ENCODE data around the gene DOCK4. TPM values are rescaled to one million over a fixed set of nuclear protein-coding genes. Genes with fewer than 3 reads are reported as not detected.

DOCK4 gene
- total and polyA plus RNA-seq, 4 donors = 2.9 to 94.3 (median 20.0) TPM

- no peak overlapping the region for H3K27ac ChIP-seq (ENCODE audit: low read depth in 1 of 2, low read length in 2 of 2)
- ATAC-seq (ENCODE audit: low FRiP score) (no peak), DNase-seq (no peak)
- no peaks in the 10 kb centered on the region for H3K9me3 ChIP-seq (ENCODE audit: control insufficient read depth, low read length)
- 92 to 100% methylated on average over 1 of the region's 1 CpG for WGBS, 2 donors
- H3K27me3 ChIP-seq (ENCODE audit: control insufficient read depth in 1 of 2, insufficient read depth in 2 of 2, low read length in 1 of 2) = no peaks in the 10 kb centered on the region
- peaks cover 0 to 4% of the 10 kb centered on the region in 2 donors for H3K36me3 ChIP-seq (ENCODE audit: control insufficient read depth in 1 of 2, insufficient read depth in 2 of 2, low read length in 1 of 2)
- H3K4me3 ChIP-seq (ENCODE audit: low read length in 2 of 2) = no peak overlapping the region
- intact Hi-C loops (cut with DNase I) = no loop called here
- H3K4me1 ChIP-seq (ENCODE audit: control insufficient read depth in 1 of 2, insufficient read depth in 2 of 2, low read length in 2 of 2) = no peaks in the 10 kb centered on the region
Observed at GRCh38 chr7:111903016-111903415, 303.2 kb downstream of the DOCK4 start.

DNA sequence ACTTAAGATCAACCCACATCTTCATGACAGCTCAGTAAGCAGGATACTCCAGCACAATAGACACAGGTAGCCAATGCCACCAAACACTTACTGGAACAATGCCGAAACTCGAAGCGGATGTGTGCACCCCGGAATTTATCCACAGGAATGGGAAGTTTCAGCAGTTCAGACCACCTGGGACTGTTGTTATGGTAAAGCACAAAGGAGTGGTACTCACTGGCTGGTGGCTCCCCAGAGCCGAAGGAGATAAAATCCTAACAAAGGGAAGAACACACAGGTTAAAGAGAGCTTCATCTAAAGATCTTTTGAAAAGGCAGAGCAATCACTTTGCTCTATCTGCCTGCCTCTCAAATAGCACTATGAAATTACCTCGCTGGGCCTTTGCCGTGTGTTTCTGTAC lies 305.9 kb downstream of the DOCK4 start:
- Histone ChIP-seq H3K4me1 (ENCODE audit: control insufficient read depth in 1 of 2, insufficient read depth in 2 of 2, low read length in 2 of 2) (no peaks in the 10 kb centered on the region), H3K36me3 (ENCODE audit: control insufficient read depth in 1 of 2, insufficient read depth in 2 of 2, low read length in 1 of 2) (peaks cover 0 to 6% of the 10 kb centered on the region in 2 donors), H3K4me3 (ENCODE audit: low read length in 2 of 2) (no peak overlapping the region), H3K27me3 (ENCODE audit: control insufficient read depth in 1 of 2, insufficient read depth in 2 of 2, low read length in 1 of 2) (no peaks in the 10 kb centered on the region), H3K27ac (ENCODE audit: low read depth in 1 of 2, low read length in 2 of 2) (no peak overlapping the region), H3K9me3 (ENCODE audit: control insufficient read depth, low read length) (no peaks in the 10 kb centered on the region)
- no peak for DNase-seq
- intact Hi-C loops (cut with DNase I) = no loop called here
- no peak for ATAC-seq (ENCODE audit: low FRiP score)
- WGBS, 2 donors = 96 to 97% methylated on average over 7 of the region's 7 CpGs

- intact Hi-C loops (cut with DNase I) = no loop called here
- WGBS, 2 donors = 36 to 47% methylated on average over 2 of the region's 2 CpGs
- ATAC-seq (ENCODE audit: low FRiP score) = no peak
- no peaks in the 10 kb centered on the region for H3K9me3 ChIP-seq (ENCODE audit: control insufficient read depth, low read length)
- H3K36me3 ChIP-seq (ENCODE audit: control insufficient read depth in 1 of 2, insufficient read depth in 2 of 2, low read length in 1 of 2) = peaks cover 0 to 4% of the 10 kb centered on the region in 2 donors
- no peaks in the 10 kb centered on the region for H3K4me1 ChIP-seq (ENCODE audit: control insufficient read depth in 1 of 2, insufficient read depth in 2 of 2, low read length in 2 of 2)
- DNase-seq = no peak
- H3K4me3 ChIP-seq (ENCODE audit: low read length in 2 of 2) = no peak overlapping the region
- H3K27me3 ChIP-seq (ENCODE audit: control insufficient read depth in 1 of 2, insufficient read depth in 2 of 2, low read length in 1 of 2) = no peaks in the 10 kb centered on the region
- no peak overlapping the region for H3K27ac ChIP-seq (ENCODE audit: low read depth in 1 of 2, low read length in 2 of 2)
Observed at GRCh38 chr7:111895049-111895448, 311.1 kb downstream of the DOCK4 start.

- H3K36me3 ChIP-seq (ENCODE audit: control insufficient read depth in 1 of 2, insufficient read depth in 2 of 2, low read length in 1 of 2) = peaks cover 0 to 3% of the 10 kb centered on the region in 2 donors
- no peak for ATAC-seq (ENCODE audit: low FRiP score)
- WGBS, 2 donors = 94 to 96% methylated on average over 1 of the region's 1 CpG
- DNase-seq = no peak
- no peaks in the 10 kb centered on the region for H3K27me3 ChIP-seq (ENCODE audit: control insufficient read depth in 1 of 2, insufficient read depth in 2 of 2, low read length in 1 of 2)
- H3K4me3 ChIP-seq (ENCODE audit: low read length in 2 of 2) = no peak overlapping the region
- intact Hi-C loops (cut with DNase I) = no loop called here
- H3K9me3 ChIP-seq (ENCODE audit: control insufficient read depth, low read length) = no peaks in the 10 kb centered on the region
- no peaks in the 10 kb centered on the region for H3K4me1 ChIP-seq (ENCODE audit: control insufficient read depth in 1 of 2, insufficient read depth in 2 of 2, low read length in 2 of 2)
- H3K27ac ChIP-seq (ENCODE audit: low read depth in 1 of 2, low read length in 2 of 2) = no peak overlapping the region
Observed at GRCh38 chr7:111894518-111894917, 311.7 kb downstream of the DOCK4 start.

- H3K9me3 ChIP-seq (ENCODE audit: control insufficient read depth, low read length) = no peaks in the 10 kb centered on the region
- DNase-seq (no peak), ATAC-seq (ENCODE audit: low FRiP score) (no peak)
- no peak overlapping the region for H3K27ac ChIP-seq (ENCODE audit: low read depth in 1 of 2, low read length in 2 of 2)
- H3K4me3 ChIP-seq (ENCODE audit: low read length in 2 of 2) = no peak overlapping the region
- 93 to 95% methylated on average over 5 of the region's 5 CpGs for WGBS, 2 donors
- intact Hi-C loops (cut with DNase I) = no loop called here
- peaks cover 0 to 3% of the 10 kb centered on the region in 2 donors for H3K36me3 ChIP-seq (ENCODE audit: control insufficient read depth in 1 of 2, insufficient read depth in 2 of 2, low read length in 1 of 2)
- no peaks in the 10 kb centered on the region for H3K4me1 ChIP-seq (ENCODE audit: control insufficient read depth in 1 of 2, insufficient read depth in 2 of 2, low read length in 2 of 2)
- H3K27me3 ChIP-seq (ENCODE audit: control insufficient read depth in 1 of 2, insufficient read depth in 2 of 2, low read length in 1 of 2) = no peaks in the 10 kb centered on the region
Observed at GRCh38 chr7:111893190-111893589, 313.0 kb downstream of the DOCK4 start.

- Histone ChIP-seq H3K9me3 (ENCODE audit: control insufficient read depth, low read length) (no peaks in the 10 kb centered on the region), H3K27me3 (ENCODE audit: control insufficient read depth in 1 of 2, insufficient read depth in 2 of 2, low read length in 1 of 2) (no peaks in the 10 kb centered on the region), H3K4me3 (ENCODE audit: low read length in 2 of 2) (no peak overlapping the region), H3K4me1 (ENCODE audit: control insufficient read depth in 1 of 2, insufficient read depth in 2 of 2, low read length in 2 of 2) (no peaks in the 10 kb centered on the region), H3K27ac (ENCODE audit: low read depth in 1 of 2, low read length in 2 of 2) (no peak overlapping the region), H3K36me3 (ENCODE audit: control insufficient read depth in 1 of 2, insufficient read depth in 2 of 2, low read length in 1 of 2) (peaks cover 0 to 3% of the 10 kb centered on the region in 2 donors)
- WGBS, 2 donors = 69 to 75% methylated on average over 3 of the region's 3 CpGs
- intact Hi-C loops (cut with DNase I) = no loop called here
- DNase-seq (no peak), ATAC-seq (ENCODE audit: low FRiP score) (no peak)
Observed at GRCh38 chr7:111892588-111892987, 313.6 kb downstream of the DOCK4 start.

- intact Hi-C loops (cut with DNase I) = no loop called here
- no peaks in the 10 kb centered on the region for H3K9me3 ChIP-seq (ENCODE audit: control insufficient read depth, low read length)
- ATAC-seq (ENCODE audit: low FRiP score) (no peak), DNase-seq (no peak)
- H3K4me3 ChIP-seq (ENCODE audit: low read length in 2 of 2) = no peak overlapping the region
- 96 to 100% methylated on average over 1 of the region's 1 CpG for whole genome bisulfite sequencing, 2 donors
- H3K4me1 ChIP-seq (ENCODE audit: control insufficient read depth in 1 of 2, insufficient read depth in 2 of 2, low read length in 2 of 2) = no peaks in the 10 kb centered on the region
- H3K27me3 ChIP-seq (ENCODE audit: control insufficient read depth in 1 of 2, insufficient read depth in 2 of 2, low read length in 1 of 2) = no peaks in the 10 kb centered on the region
- H3K36me3 ChIP-seq (ENCODE audit: control insufficient read depth in 1 of 2, insufficient read depth in 2 of 2, low read length in 1 of 2) = no peaks in the 10 kb centered on the region
- no peak overlapping the region for H3K27ac ChIP-seq (ENCODE audit: low read depth in 1 of 2, low read length in 2 of 2)
Observed at GRCh38 chr7:111887734-111888133, 318.5 kb downstream of the DOCK4 start.

GRCh38 chr7:111886233-111886632 lies 320.0 kb downstream of the DOCK4 start:
- DNase-seq = no peak
- no peaks in the 10 kb centered on the region for H3K27me3 ChIP-seq (ENCODE audit: control insufficient read depth in 1 of 2, insufficient read depth in 2 of 2, low read length in 1 of 2)
- H3K27ac ChIP-seq (ENCODE audit: low read depth in 1 of 2, low read length in 2 of 2) = no peak overlapping the region
- H3K9me3 ChIP-seq (ENCODE audit: control insufficient read depth, low read length) = no peaks in the 10 kb centered on the region
- no peaks in the 10 kb centered on the region for H3K36me3 ChIP-seq (ENCODE audit: control insufficient read depth in 1 of 2, insufficient read depth in 2 of 2, low read length in 1 of 2)
- WGBS, 2 donors = 51 to 60% methylated on average over 2 of the region's 2 CpGs
- intact Hi-C loops (cut with DNase I) = no loop called here
- H3K4me3 ChIP-seq (ENCODE audit: low read length in 2 of 2) = no peak overlapping the region
- ATAC-seq (ENCODE audit: low FRiP score) = no peak
- H3K4me1 ChIP-seq (ENCODE audit: control insufficient read depth in 1 of 2, insufficient read depth in 2 of 2, low read length in 2 of 2) = no peaks in the 10 kb centered on the region

- no peaks in the 10 kb centered on the region for H3K4me1 ChIP-seq (ENCODE audit: control insufficient read depth in 1 of 2, insufficient read depth in 2 of 2, low read length in 2 of 2)
- no peaks in the 10 kb centered on the region for H3K36me3 ChIP-seq (ENCODE audit: control insufficient read depth in 1 of 2, insufficient read depth in 2 of 2, low read length in 1 of 2)
- intact Hi-C loops (cut with DNase I) = no loop called here
- no peak for DNase-seq
- H3K27me3 ChIP-seq (ENCODE audit: control insufficient read depth in 1 of 2, insufficient read depth in 2 of 2, low read length in 1 of 2) = no peaks in the 10 kb centered on the region
- no peak overlapping the region for H3K27ac ChIP-seq (ENCODE audit: low read depth in 1 of 2, low read length in 2 of 2)
- no peak overlapping the region for H3K4me3 ChIP-seq (ENCODE audit: low read length in 2 of 2)
- H3K9me3 ChIP-seq (ENCODE audit: control insufficient read depth, low read length) = no peaks in the 10 kb centered on the region
- no peak for ATAC-seq (ENCODE audit: low FRiP score)
Observed at GRCh38 chr7:111883241-111883640, 323.0 kb downstream of the DOCK4 start.
